Mammary epithelial cell (primary cell): Measurements from ENCODE around the gene OR5AP2.

Source experiments
- EZH2 ChIP-seq: IDR thresholded peaks from 2 replicates; pipeline ENCODE4 v1.6.1; 2012; ENCODE audit warnings: low read length, inconsistent platforms, borderline replicate concordance
- TF ChIP-seq, protein P1 (sequence below), 2 donors: IDR thresholded peaks in 1 of 2; conservative IDR thresholded peaks in 1 of 2; 2 replicates each; pipeline ENCODE4 v1.5.1; 2011 to 2012; ENCODE audit warnings: inconsistent platforms in 2 of 2, low read length in 2 of 2, mild to moderate bottlenecking in 2 of 2, control low read depth in 1 of 2, low read depth in 1 of 2; ENCODE audit not compliant: insufficient read depth in 1 of 2; ENCODE audit errors: extremely low read depth in 1 of 2

DNA sequence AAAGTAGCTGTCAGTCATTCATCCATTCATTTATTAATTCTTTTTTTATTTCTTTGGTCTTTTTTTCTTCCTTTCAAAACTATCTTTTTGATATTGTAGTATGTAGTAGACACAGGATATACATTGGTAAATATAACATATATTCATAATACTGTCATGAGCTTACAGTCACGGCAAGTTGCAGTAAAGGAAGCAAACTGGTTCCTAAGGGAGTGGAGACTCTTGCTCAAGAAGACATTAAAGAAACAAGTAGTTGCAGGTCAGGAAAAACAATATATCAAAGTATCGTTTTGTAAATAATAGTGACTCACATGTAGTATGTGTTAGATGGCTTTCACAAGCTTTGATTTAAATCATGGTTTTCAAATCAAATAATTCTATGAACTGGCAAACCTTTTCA, 28.7 kb upstream of the OR5AP2 start:
- TF ChIP-seq, protein P1, sequence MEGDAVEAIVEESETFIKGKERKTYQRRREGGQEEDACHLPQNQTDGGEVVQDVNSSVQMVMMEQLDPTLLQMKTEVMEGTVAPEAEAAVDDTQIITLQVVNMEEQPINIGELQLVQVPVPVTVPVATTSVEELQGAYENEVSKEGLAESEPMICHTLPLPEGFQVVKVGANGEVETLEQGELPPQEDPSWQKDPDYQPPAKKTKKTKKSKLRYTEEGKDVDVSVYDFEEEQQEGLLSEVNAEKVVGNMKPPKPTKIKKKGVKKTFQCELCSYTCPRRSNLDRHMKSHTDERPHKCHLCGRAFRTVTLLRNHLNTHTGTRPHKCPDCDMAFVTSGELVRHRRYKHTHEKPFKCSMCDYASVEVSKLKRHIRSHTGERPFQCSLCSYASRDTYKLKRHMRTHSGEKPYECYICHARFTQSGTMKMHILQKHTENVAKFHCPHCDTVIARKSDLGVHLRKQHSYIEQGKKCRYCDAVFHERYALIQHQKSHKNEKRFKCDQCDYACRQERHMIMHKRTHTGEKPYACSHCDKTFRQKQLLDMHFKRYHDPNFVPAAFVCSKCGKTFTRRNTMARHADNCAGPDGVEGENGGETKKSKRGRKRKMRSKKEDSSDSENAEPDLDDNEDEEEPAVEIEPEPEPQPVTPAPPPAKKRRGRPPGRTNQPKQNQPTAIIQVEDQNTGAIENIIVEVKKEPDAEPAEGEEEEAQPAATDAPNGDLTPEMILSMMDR (conservative IDR thresholded peaks at IDR 0.05 in 1 of 2, IDR thresholded peaks at IDR 0.05 in 1 of 2; ENCODE audit: extremely low read depth in 1 of 2, insufficient read depth in 1 of 2, low read depth in 1 of 2, low read length in 2 of 2), result no peak
- TF ChIP-seq EZH2, result no peak
